HEK293T (cell line): ENCODE results near the gene ADPRHL1.
A peak's percentile ranks its signal among the peaks of the same experiment; 100 is the strongest.

Experiments used
- CTCF ChIA-PET: fragments of 350-600 bp; formaldehyde crosslinking; extraction: SDS; loops from one replicate; lab custom pipeline; 2021; ENCODE audit warnings: antibody characterized with exemption, inconsistent platforms; lab: Yijun Ruan, JAX
- POLR2A ChIA-PET: fragments of 350-600 bp; formaldehyde crosslinking; extraction: SDS; loops from one replicate; lab custom pipeline; 2020; ENCODE audit warnings: antibody characterized with exemption, inconsistent platforms; lab: Yijun Ruan, JAX
- DNase-seq: peaks from one replicate; pipeline ENCODE4 v3.0.0; 2012; ENCODE audit warnings: mixed read lengths; ENCODE audit errors: extremely low spot score
- ARNT ChIP-seq: fragments of 450-650 bp; IDR thresholded peaks from 2 replicates; pipeline ENCODE4 v1.6.1; 2017; ENCODE audit warnings: mild to moderate bottlenecking
- CTBP1 ChIP-seq: fragments of 450-650 bp; IDR thresholded peaks from 2 replicates; pipeline ENCODE4 v1.6.1; 2016; ENCODE audit warnings: borderline replicate concordance
- ELF4 ChIP-seq: fragments of 450-650 bp; IDR thresholded peaks from 2 replicates; pipeline ENCODE4 v1.6.1; 2017; ENCODE audit warnings: antibody characterized with exemption
- FOXA1 ChIP-seq: fragments of 450-650 bp; IDR thresholded peaks from 2 replicates; pipeline ENCODE4 v1.6.1; 2016; ENCODE audit warnings: mild to moderate bottlenecking
- FOXK2 ChIP-seq: fragments of 450-650 bp; IDR thresholded peaks from 2 replicates; pipeline ENCODE4 v1.6.1; 2016; ENCODE audit warnings: mild to moderate bottlenecking
- FOXM1 ChIP-seq: fragments of 450-650 bp; IDR thresholded peaks from 2 replicates; pipeline ENCODE4 v1.6.1; 2017; ENCODE audit warnings: mild to moderate bottlenecking, borderline replicate concordance
- HDGF ChIP-seq: fragments of 450-650 bp; IDR thresholded peaks from 2 replicates; pipeline ENCODE4 v1.6.1; 2017; ENCODE audit warnings: antibody characterized with exemption, borderline replicate concordance
- L3MBTL2 ChIP-seq: fragments of 450-650 bp; conservative IDR thresholded peaks from 2 replicates; pipeline ENCODE4 v1.6.1; 2016; ENCODE audit warnings: mild to moderate bottlenecking
- LEF1 ChIP-seq: fragments of 450-650 bp; IDR thresholded peaks from 2 replicates; pipeline ENCODE4 v1.6.1; 2017; ENCODE audit warnings: mild to moderate bottlenecking, borderline replicate concordance
- NFRKB ChIP-seq: fragments of 450-650 bp; IDR thresholded peaks from 2 replicates; pipeline ENCODE4 v1.6.1; 2016; ENCODE audit warnings: mild to moderate bottlenecking, moderate library complexity
- PKNOX1 ChIP-seq: fragments of 450-650 bp; IDR thresholded peaks from 2 replicates; pipeline ENCODE4 v1.6.1; 2016
- SP1 ChIP-seq: fragments of 450-650 bp; IDR thresholded peaks from 2 replicates; pipeline ENCODE4 v1.6.1; 2017
- SUZ12 ChIP-seq: fragments of 450-650 bp; IDR thresholded peaks from 2 replicates; pipeline ENCODE4 v1.6.1; 2016; ENCODE audit warnings: mild to moderate bottlenecking
- ZNF384 ChIP-seq: fragments of 450-650 bp; IDR thresholded peaks from 2 replicates; pipeline ENCODE4 v1.6.1; 2016

ADPRHL1 gene

GRCh38 chr13:113427562-113428468 is 25.5 kb downstream of the ADPRHL1 start:
- no peak for DNase-seq
- ChIA-PET CTCF (no interaction called here), POLR2A (no interaction called here)
- TF ChIP-seq PKNOX1 (no peak), ZNF384 (peak; percentile 43; the same call in 1 of the 2 replicates)

- CTCF ChIA-PET = no interaction called here
- no peak for DNase-seq
- no peak for TF ChIP-seq SP1
- no peak for TF ChIP-seq PKNOX1
- no peak for TF ChIP-seq L3MBTL2
- POLR2A ChIA-PET = no interaction called here
Measured at GRCh38 chr13:113426591-113426986, 26.7 kb downstream of the ADPRHL1 start.

GRCh38 chr13:113425941-113426590 is 27.2 kb downstream of the ADPRHL1 start:
- DNase-seq = no peak
- ChIA-PET CTCF (no interaction called here), POLR2A (no interaction called here)
- TF ChIP-seq CTBP1 (no peak), NFRKB (no peak), ARNT (no peak), FOXK2 (no peak), PKNOX1 (no peak)

- DNase-seq = no peak
- POLR2A ChIA-PET = no interaction called here
- CTCF ChIA-PET = no interaction called here
- TF ChIP-seq HDGF = no peak
- TF ChIP-seq SP1 = no peak
Measured at GRCh38 chr13:113423520-113424163, 29.6 kb downstream of the ADPRHL1 start.

GRCh38 chr13:113422807-113423519 is 30.3 kb downstream of the ADPRHL1 start:
- POLR2A ChIA-PET = no interaction called here
- CTCF ChIA-PET = no interaction called here
- TF ChIP-seq NFRKB (no peak), ZNF384 (no peak), PKNOX1 (no peak), FOXA1 (no peak), FOXM1 (no peak)
- DNase-seq = no peak

GRCh38 chr13:113421673-113422270 is 31.5 kb downstream of the ADPRHL1 start:
- DNase-seq = no peak
- TF ChIP-seq SUZ12 (no peak), FOXA1 (no peak), ELF4 (no peak), FOXK2 (no peak), SP1 (no peak), LEF1 (no peak)
- CTCF ChIA-PET = no interaction called here
- POLR2A ChIA-PET = no interaction called here
